PC-3 (cell line): Measurements from ENCODE around the gene CXADR. TPM values are rescaled to one million over a fixed set of nuclear protein-coding genes. Genes with fewer than 3 reads are reported as not detected.
"Not testable (repeated sequence)": the region's sequence is repeated elsewhere in the genome, so short reads cannot be mapped to it uniquely, and the experiment has no call there.

Source experiments
- ATAC-seq: fragments of 200-7000 bp; cut with Tn5 transposase; 2 replicates; pipeline ENCODE4 v1.9.1; 2020; ENCODE audit warnings: mild to moderate bottlenecking, moderate library complexity
- BruUV-seq: library from RNA; stranded (reverse); fragments of 400-500 nt; replicated peaks from 2 replicates; lab custom pipeline; 2021; lab: Mats Ljungman, UMichigan
- CTCF ChIA-PET: fragments of 300-600 bp; sonication (Branson Sonifier 250); formaldehyde crosslinking; loops from one replicate; lab custom pipeline; 2022; ENCODE audit warnings: antibody characterized with exemption; lab: Charles Lee
- POLR2A ChIA-PET: fragments of 300-600 bp; sonication (Branson Sonifier 250); formaldehyde crosslinking; loops from one replicate; lab custom pipeline; 2022; ENCODE audit warnings: antibody characterized with exemption; ENCODE audit not compliant: unreplicated experiment; lab: Charles Lee
- DNase-seq: peaks from one replicate; pipeline ENCODE4 v3.0.0-alpha.2; 2015
- H2AFZ ChIP-seq: fragments of 300-600 bp; sonication (generic); 2 replicates; pipeline ENCODE4 v1.6.0; 2016; ENCODE audit warnings: antibody characterized with exemption, low read length
- H3F3A ChIP-seq: fragments of 300-600 bp; sonication (generic); one replicate; pipeline ENCODE4 v1.6.0; 2017; ENCODE audit warnings: antibody characterized with exemption, low read length, control low read depth, mild to moderate bottlenecking; ENCODE audit not compliant: unreplicated experiment
- H3K27ac ChIP-seq: fragments of 300-600 bp; sonication (generic); 2 replicates; pipeline ENCODE4 v1.5.1; 2016; ENCODE audit warnings: mild to moderate bottlenecking, low read length
- H3K27me3 ChIP-seq: fragments of 300-600 bp; sonication (generic); 2 replicates; pipeline ENCODE4 v1.6.1; 2016; ENCODE audit warnings: low read length, mixed read lengths
- H3K36me3 ChIP-seq: fragments of 300-600 bp; sonication (generic); 2 replicates; pipeline ENCODE4 v1.6.1; 2016; ENCODE audit warnings: low read depth, mixed run types, low read length, mixed read lengths
- H3K4me1 ChIP-seq: fragments of 300-600 bp; sonication (generic); 2 replicates; pipeline ENCODE4 v1.5.1; 2016; ENCODE audit warnings: low read length; ENCODE audit not compliant: insufficient read depth
- H3K4me2 ChIP-seq: fragments of 300-600 bp; sonication (generic); 2 replicates; pipeline ENCODE4 v1.6.0; 2016; ENCODE audit warnings: low read length
- H3K4me3 ChIP-seq: fragments of 300-600 bp; sonication (generic); 2 replicates; pipeline ENCODE4 v1.5.1; 2016; ENCODE audit warnings: mild to moderate bottlenecking, low read length, mixed read lengths
- H3K79me2 ChIP-seq: fragments of 300-600 bp; sonication (generic); 2 replicates; pipeline ENCODE4 v1.6.1; 2017; ENCODE audit warnings: low read length, mixed read lengths
- H3K9ac ChIP-seq: fragments of 300-600 bp; sonication (generic); 2 replicates; pipeline ENCODE4 v1.6.0; 2016; ENCODE audit warnings: mild to moderate bottlenecking, low read length
- H3K9me2 ChIP-seq: fragments of 300-600 bp; sonication (generic); replicated peaks from 2 replicates; pipeline ENCODE4 v1.6.1; 2016; ENCODE audit warnings: mixed run types, low read length, mixed read lengths
- H3K9me3 ChIP-seq: fragments of 300-600 bp; sonication (generic); 2 replicates; pipeline ENCODE4 v1.6.1; 2016; ENCODE audit warnings: low read length, mixed read lengths
- H4K20me1 ChIP-seq: fragments of 300-600 bp; sonication (generic); 2 replicates; pipeline ENCODE4 v1.6.1; 2016; ENCODE audit warnings: low read length, mixed read lengths
- CTCF ChIP-seq: fragments of 300-600 bp; sonication (generic); conservative IDR thresholded peaks from 2 replicates; pipeline ENCODE4 v1.5.1; 2017; ENCODE audit warnings: antibody characterized with exemption, low read depth, mild to moderate bottlenecking, low read length
- EZH2 ChIP-seq: fragments of 300-600 bp; sonication (generic); IDR thresholded peaks from one replicate; pipeline ENCODE4 v1.6.1; 2017; ENCODE audit warnings: antibody characterized with exemption, mild to moderate bottlenecking, low read length; ENCODE audit not compliant: unreplicated experiment
- EZH2phosphoT487 ChIP-seq: fragments of 300-600 bp; sonication (generic); IDR thresholded peaks from 2 replicates; pipeline ENCODE4 v1.6.1; 2018; ENCODE audit warnings: mild to moderate bottlenecking, antibody characterized with exemption, low read length, borderline replicate concordance
- intact Hi-C: fragments of 100-400 bp; cut with micrococcal nuclease; formaldehyde crosslinking; loops from 2 replicates; pipeline ENCODE4 v1.9.0; 2023
- total RNA-seq: library from RNA; depleted of rRNA; stranded (reverse); fragments of >200 nt; gene quantifications from 2 replicates; pipeline ENCODE4 v1.2.3, GENCODE V29; 2014

CXADR gene
- total RNA-seq, 1 experiment from 2014 or later, result 11.2 TPM

GRCh38 chr21:17476006-17476405 is 36.8 kb upstream of the CXADR start:
- Histone ChIP-seq H3K4me3 (no peak overlapping the region), H4K20me1 (no peaks in the 10 kb centered on the region), H3K79me2 (no peaks in the 10 kb centered on the region), H2AFZ (no peak overlapping the region), H3K9me3 (no peaks in the 10 kb centered on the region), H3K9ac (no peak overlapping the region), H3K36me3 (no peaks in the 10 kb centered on the region), H3K27ac (no peak overlapping the region), H3K27me3 (no peaks in the 10 kb centered on the region), H3K9me2 (no peaks in the 10 kb centered on the region), H3K4me2 (no peak overlapping the region), H3K4me1 (no peaks in the 10 kb centered on the region), H3F3A (no peaks in the 10 kb centered on the region)
- TF ChIP-seq EZH2phosphoT487 (no peak), CTCF (no peak), EZH2 (no peak)
- ChIA-PET CTCF (no interaction called here), POLR2A (no interaction called here)
- ATAC-seq, result no peak
- no peak for DNase-seq
- intact Hi-C loops, result no loop called here
- no TSS peak for BruUV-seq

- BruUV-seq, CTCF ChIA-PET, H3K79me2 ChIP-seq, H3K9ac ChIP-seq, H3K27ac ChIP-seq, DNase-seq, H3K9me2 ChIP-seq, H3F3A ChIP-seq, H4K20me1 ChIP-seq, H3K36me3 ChIP-seq, H3K4me1 ChIP-seq, intact Hi-C loops, H3K9me3 ChIP-seq, POLR2A ChIA-PET, H3K4me2 ChIP-seq, H2AFZ ChIP-seq, H3K4me3 ChIP-seq, H3K27me3 ChIP-seq, ATAC-seq: not testable (repeated sequence)
Measured at GRCh38 chr21:17478156-17478555, 34.7 kb upstream of the CXADR start.

DNA sequence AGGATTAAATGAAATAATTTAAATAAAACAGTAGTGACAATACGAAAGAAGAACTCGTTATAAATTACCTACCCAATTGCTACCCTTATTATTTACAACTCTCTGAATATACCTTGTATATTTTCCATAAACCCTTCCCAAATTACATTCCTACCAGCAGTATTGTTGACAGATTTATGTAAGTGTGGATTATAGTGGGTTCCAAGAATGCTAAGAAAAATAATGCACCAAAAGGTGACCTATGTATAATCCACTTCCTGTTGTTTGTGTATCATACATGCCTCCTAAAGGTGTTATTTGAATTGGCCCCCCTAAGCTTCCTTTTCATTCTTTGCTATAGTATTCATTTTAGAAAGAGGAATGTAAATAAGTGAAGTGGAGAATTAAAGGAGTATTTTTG is 33.2 kb upstream of the CXADR start:
- Histone ChIP-seq H3K4me2 (no peak overlapping the region), H3K36me3 (no peaks in the 10 kb centered on the region), H4K20me1 (no peaks in the 10 kb centered on the region), H3K9me3 (no peaks in the 10 kb centered on the region), H3K4me3 (no peak overlapping the region), H3K27ac (no peak overlapping the region), H3K9me2 (no peaks in the 10 kb centered on the region), H3K27me3 (no peaks in the 10 kb centered on the region), H3K4me1 (no peaks in the 10 kb centered on the region), H3K9ac (no peak overlapping the region), H3K79me2 (no peaks in the 10 kb centered on the region), H3F3A (no peaks in the 10 kb centered on the region), H2AFZ (no peak overlapping the region)
- ChIA-PET POLR2A (no interaction called here), CTCF (no interaction called here)
- no TSS peak for BruUV-seq
- ATAC-seq (no peak), DNase-seq (no peak)
- intact Hi-C loops, result no loop called here
- TF ChIP-seq CTCF (no peak), EZH2phosphoT487 (no peak), EZH2 (no peak)
